ENCODE data around the gene SEPTIN8. TPM values are rescaled to one million over a fixed set of nuclear protein-coding genes. Genes with fewer than 3 reads are reported as not detected.

The SEPTIN8 gene
- total RNA-seq, 1 donor from 2014 or later: 41.2 TPM

DNA sequence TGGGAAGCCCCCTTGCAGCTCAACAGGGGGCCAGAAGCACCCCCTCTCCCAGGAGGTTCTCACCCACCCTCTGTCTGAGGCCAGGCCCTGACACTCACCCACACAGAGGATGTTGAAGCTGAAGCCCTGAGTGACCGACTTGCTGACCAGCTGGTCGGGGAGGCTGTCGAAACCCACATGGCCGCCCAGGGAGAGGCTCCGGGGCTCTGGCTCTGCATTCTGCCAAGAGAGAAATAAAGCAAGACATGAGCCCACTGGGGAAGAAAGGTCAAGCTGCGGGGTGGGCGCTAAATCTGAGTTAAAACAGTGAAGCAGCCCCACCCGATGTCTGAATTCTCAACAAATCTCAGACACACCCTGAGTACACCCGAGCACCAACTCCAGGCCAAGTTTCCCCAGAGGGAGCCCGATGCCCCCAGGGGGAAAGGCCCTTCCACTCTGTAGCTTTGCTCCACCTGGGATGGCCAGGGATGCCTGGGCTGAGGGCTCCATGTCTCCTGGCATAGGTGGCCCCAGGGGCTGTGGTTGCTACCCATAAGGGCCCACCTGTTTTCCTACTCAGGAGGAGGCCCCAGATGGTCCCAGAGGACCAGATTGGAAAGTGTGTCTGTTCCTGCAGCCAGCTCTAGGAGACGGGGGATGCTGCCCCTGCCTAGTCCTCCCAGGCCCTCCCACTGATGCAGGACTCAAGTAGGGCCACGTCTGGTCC, 11.6 kb downstream of the SEPTIN8 start:
- DNase-seq (ENCODE audit: low spot score): peak; percentile 38

DNA sequence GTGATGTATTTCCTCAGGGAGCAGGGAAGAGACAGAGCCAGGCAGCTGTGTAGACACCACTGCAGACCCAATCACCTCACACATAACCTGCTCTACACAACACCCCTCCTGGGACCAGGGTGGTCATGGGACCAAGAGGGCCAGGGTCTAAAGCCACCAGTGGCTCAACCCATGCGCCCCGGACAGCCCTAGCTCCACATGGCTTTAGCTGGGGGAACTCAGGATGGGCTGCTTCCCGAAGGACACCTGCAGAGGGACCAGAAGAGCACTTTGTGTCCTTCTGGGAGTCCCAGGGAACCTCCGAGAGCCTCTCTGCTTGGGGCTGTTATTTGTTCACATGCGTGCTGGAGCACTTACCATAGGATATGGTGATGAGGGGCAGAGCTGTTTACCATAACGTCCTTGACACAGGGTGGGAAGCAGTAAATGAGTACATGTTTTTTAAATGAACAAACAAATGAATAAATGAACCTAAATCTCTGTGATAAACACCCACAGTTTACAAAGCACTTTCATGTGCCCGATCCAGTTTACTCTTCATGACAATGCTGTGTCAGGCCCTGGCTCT, 12.3 kb downstream of the SEPTIN8 start:
- no peak for DNase-seq (ENCODE audit: low spot score)

DNA sequence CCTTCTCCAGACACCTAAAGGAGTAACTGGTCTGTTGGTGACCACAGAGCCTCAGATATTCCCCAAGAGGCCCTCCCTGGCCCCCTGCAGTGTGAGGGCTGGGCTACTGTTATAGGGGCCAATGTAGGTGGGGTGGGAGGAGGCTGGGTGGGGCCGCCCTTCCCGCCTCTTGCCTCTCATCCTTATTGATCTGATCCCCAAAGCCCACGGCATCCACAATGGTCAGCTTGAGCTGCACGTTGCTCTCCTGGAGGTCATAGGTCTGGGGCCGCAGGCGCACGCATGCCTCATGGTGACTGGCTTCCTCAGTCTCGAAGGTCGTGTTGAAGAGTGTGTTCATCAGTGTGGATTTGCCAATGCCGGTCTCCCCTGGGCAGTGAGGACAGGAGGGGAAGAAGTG, 13.0 kb downstream of the SEPTIN8 start:
- no peak for DNase-seq (ENCODE audit: low spot score)

DNA sequence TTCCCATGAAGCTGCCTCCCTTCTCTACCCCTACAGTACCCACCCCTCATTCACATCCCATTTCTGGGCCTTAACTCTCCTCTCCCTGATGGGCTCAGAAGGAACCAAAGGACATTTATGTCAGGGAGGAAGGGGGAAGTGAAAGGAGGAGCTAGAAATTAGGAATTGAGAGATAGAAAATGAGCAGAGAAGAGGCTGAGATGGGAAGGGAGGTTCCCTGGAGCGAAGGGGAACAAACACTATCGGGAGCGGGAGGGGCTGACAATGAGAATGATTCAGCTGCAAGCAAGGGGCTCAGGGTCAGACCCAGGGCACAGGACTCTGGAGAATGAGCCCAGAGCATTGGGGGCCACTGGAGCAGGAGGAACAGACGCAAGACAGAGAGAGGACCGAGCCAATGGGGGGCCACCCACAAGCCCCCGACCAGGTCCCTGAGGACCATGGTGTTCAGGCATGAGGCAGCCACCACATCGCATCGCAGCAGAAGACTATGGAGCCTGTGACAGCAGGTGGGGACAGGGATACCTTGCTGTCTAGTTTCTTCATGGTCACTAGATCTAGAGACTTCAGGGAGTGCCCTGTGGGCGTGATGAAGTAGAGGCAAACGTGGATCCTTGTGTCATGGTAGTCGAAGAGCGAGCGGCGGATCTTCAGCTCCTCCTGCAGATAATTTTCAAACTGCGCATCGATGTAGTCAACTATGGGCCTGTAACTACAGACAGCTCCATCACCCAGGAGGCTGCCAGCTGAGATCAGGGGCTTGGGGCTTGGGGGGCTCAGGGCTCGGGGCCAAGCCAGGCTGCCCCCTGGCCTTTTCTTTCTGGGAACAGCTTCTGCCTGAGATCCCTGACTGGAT, 13.6 kb downstream of the SEPTIN8 start:
- DNase-seq (ENCODE audit: low spot score): no peak

DNA sequence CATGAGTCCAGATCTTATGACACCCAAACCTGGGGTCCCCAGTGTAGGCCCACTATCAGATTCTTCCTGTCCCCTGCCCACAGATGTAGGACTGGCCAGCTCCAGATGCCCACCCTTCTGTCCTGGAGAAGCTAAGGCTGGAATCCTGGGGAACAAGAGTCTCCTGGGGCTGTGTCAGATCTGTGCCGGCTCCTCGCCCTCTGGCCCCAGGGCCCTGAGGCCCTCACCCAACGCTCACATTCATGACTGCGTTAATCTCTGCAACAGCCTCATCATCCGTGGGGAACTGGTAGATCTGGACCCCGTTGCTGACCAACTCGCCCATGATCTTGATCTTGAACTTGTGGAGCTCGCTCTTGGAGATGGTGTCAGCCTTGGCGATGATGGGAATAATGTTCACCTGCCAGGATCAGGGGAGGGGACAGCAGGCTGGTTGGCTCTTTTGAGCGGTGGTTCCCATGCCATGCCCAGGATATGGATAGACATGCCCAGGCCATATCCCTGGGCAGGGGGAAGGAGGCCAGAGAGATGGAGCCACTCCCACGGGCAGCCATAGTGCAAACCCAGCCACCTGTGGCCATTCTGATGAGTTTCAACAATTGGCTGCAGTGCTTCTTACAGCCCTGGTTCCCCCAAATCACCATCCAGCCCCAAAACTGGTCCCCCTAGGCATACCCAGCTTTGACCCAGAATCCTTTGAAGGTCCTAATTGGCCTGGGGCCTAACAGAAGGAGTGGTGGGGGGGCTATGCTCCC, 14.6 kb downstream of the SEPTIN8 start:
- DNase-seq (ENCODE audit: low spot score): no peak

DNA sequence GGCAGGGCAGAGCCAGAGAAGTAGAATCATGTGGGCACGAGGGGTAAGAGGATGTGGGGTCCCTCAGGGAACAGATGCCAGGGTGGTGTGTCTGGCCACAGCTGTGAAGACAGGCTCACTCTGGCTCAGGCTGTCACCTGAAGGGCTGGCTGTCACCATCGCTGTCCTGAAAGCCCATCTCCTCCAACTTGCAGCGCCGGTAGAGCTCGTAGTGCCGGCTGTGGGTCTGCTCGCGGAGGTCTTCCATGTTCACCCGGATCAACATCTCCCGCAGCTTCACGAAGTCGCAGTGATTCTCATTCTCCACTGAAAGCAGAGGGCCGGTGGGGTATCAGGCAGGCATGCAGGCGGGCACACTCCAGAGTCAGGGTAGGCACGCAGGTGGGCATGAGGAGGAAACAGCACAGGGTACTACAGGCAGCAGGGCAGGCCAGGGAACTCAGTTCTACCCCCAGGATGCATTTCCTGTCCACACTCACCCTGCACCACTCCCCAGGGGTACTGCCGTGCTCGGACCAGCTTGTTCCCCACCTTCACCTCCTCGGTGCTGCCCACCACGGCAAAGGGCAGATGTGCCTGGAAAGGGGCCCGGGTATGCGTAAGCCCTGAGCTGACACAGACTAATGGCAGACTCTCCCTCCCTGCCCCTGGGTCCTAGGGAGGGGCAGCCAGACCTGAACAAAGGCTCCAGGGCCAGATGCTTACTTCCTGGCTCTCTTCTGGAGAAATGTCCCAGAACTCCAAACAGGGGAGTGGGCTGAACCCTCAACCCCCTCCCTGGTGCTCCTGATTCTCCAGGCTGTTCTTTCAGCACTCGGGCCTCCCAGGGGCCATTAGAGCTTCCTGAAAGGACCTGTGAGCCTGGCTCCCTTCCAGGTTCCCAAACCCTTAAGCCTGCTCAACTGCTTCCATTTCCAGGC, 15.5 kb downstream of the SEPTIN8 start:
- no peak for DNase-seq (ENCODE audit: low spot score)

DNA sequence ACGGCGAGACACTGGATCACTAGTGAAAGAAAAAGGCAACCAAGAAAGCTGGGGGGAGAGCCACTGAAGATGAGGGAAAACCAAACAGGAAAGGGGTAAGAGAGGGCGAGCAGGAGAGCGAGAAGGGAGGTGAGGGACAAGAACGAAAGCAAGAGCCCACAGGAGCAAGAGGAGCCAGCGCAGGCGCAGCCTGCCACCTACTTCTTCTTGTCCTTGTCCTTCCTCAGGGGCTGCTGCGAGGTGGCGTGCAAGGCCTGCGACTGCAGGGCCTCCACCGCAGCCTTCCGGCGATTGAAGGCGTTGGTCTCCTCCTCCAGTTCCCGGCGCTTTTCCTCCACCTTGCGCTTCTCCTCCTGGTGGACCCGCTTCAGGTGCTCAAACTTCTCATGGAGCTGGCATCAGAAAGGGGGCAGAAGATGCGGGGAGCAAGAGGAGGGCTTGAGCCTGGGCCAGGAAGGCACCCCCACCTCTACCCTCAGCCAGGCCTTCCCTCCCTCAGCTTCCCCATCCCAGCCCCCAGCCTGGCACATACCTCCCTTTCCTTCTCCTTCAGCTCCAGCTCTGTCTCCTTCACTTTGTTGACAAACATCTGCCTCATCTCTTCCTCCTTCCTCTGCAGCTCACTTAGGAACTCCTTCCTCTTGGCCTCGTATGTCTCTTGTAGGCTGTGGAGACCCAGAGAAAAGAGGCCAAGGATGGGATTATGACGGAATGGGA, 16.3 kb downstream of the SEPTIN8 start:
- no peak for DNase-seq (ENCODE audit: low spot score)

DNA sequence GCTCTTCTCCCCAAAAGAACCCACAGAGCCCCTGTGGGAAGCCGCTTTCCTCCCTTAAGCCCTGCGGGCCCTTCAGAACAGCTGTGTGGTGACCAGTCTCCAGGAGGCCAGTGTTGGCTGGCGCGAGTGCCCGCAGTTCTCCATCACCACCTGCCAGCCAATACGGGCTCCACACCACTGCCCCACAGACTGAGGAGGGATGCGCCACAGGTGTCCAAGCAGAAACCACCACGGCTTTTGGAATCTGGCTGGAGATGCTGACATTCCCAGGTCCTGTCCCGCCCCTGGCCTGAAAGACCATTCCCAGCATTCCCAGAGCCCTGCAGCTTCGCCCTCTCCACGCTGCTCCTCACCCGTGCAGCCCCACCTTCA, 17.0 kb downstream of the SEPTIN8 start:
- no peak for DNase-seq (ENCODE audit: low spot score)

DNA sequence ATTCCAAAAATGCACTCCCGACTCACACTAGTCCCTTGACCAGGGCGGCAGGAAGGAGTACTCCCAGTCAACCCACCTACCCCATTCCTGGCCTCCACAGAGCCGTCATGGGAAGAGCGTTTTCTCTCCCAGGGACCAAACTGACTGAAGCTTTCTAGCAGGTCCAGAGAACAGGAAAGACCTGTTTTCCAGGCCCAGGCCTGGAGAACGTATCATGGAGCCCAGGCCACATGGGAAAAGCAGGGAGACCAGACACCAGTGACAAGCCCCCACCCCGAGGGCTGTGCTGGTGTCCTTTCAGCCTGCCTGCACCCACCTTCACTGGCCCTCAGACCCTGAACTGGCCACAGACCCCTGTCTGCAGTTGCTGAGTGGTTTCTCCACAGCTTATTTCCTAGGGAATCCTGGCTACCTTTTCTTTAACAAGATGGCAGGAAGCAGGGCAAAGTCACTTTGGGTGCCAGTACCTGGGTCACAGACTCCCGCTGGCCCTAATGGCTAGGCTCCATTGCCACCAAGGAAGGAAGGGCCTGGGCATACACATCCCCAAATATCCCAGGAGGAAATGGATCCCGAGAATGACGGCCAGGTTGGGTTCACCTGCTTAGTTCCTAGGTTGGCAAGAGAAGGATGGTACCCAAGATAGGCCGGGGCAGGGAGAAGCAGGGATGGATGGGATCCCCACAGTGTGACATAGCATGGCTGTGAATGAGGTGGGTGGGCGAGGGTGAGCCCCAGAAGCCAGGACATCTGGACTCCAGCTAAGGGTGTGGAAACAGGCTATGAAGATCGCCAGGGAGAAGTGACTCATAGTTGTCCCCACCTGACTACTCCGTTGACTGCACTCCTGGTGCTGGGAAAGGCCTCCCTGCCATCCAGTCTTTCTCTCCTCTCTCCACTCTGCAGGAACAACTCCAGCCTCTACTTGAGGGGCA, 17.7 kb downstream of the SEPTIN8 start:
- no peak for DNase-seq (ENCODE audit: low spot score)

DNA sequence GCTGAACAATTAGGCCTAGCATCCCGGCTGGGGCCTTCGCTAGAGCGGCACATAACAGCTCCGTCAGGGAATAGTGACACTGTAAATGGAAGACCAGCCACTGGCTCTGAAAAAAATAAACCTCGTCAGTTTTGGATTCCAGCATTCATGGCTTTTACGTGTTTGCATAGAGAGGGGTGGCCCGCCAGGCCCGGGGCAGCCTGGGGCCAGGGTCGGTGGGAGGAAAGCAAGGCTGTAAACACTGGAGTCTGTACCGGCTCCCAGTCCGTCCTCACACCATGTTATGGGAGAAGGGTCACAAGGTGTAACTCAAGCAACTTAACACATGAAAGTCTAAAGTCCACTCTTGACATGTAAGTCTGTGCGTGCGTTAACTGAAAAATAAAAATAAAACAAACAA, 18.6 kb downstream of the SEPTIN8 start:
- DNase-seq (ENCODE audit: low spot score): no peak

DNA sequence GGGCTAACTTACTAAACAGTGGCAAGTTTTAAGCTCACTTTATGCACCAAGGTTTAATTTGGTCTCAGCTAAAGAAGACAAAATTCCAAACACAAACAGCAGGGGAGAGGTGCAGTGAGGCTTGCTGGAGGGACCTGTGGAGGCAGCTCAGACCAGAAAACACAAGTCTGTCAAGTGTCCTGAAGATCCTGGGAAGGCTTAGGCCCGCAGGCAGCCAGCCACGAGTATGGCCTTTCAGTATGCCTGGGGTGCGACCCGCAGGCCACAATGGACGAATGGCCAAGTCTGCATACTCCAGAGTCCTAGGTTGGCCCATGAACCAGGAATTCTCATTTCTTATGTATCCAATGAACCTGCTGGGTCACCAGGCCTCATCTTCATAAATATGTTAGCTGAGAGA, 20.5 kb downstream of the SEPTIN8 start:
- DNase-seq (ENCODE audit: low spot score): no peak

DNA sequence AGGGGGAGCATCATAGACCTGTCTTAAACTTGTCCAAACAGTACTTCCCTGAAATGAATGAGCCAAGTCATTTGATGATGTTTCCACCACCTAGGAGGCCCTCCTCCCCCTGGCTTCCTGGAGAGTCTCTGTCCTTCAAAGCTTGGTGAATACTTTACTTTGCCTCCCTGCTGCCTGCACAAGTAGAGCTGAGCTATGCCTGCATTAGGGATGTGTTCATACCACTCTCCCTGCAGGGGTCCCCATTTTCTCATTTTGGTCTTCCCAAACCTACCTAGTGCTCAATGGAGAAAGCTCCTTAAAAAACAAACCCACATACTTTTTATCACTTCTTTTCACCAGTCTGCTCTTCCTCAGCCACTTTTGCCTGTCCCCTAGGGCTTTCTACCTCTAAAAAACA, 22.1 kb downstream of the SEPTIN8 start:
- DNase-seq (ENCODE audit: low spot score): peak; percentile 50

DNA sequence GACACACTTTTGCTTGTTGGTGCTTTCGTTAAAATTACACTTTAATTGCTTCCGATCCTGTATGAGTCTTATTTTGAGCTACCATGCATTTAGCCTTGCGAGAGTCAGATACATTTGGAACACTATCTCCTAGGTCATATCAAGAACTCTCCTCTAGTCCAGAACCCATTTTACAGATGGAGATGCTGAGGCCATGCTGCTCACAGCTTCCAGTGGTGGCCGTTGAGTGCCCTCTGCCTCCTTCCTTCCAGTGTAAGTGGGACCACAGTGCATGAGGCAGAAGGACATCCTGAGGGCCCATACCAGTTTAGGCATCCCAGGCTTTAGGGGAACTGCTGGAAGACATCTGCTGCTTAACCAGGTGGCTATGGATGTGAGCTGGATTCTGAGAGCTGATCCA, 22.9 kb downstream of the SEPTIN8 start:
- no peak for DNase-seq (ENCODE audit: low spot score)

DNA sequence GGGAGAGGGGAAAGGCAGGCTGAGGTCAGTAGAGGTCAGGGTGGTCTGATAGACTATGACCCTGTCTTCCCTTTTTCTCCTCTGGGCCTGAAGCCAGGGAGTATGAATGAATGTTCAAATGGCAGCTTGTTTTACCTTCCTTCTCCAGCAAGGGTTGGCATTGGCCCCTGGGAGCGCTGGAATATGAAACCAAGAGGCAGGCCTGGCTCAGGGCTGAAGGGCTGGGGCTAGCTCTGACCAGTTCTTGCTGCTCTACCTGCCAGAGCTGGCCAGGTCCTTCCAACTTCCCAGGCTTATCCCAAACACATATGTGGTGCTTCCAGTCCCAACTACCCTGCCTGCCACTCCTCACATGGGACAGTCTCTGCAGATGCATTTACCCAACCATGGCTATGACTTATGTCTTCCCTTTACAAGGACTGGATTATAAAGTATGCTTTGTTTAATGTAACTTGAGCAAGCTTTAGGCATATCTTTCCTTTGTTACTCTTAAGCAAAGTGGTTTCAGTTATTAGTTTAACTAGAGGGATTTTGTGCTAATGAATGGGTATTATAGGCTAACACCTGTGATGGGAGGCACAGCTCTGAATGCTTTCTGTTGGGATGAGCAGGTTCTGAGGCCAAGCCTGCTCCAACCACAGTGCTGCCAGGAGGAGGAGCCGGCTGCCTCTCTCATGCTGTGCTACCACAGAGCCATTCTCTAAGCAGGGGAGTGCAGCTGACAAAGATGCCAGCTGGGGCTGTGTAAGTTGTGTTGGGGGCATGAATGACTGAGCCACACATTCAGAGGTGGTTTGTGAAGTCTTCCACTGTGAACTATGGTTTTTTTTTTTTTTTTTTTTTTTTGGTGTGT, 23.7 kb downstream of the SEPTIN8 start:
- DNase-seq (ENCODE audit: low spot score): no peak

DNA sequence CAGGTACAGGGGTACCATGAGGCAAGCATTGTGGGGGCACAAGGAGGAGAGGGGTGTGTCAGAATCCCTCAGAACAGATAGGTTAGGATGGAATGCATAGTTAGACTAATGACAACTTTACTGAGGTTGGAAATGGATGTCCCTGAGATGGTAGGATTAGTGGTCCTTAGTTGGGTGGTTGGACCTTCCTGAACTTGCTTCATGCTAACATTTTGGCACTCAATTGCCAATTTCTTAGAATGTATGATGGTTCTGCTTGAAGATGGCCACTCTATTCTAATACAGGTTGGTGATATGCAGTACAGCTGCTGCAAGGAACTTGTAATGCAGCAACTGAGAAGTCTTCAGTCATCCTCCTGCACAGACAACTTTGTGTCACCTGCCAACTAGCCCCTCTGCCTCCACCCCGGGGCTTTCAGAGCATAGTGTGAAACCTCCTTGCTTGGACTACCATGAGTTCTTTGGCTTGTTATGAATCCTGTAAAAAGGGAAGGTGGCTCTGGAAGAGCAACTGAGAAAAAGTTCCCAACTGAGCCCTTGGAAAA, 24.4 kb downstream of the SEPTIN8 start:
- DNase-seq (ENCODE audit: low spot score): no peak

DNA sequence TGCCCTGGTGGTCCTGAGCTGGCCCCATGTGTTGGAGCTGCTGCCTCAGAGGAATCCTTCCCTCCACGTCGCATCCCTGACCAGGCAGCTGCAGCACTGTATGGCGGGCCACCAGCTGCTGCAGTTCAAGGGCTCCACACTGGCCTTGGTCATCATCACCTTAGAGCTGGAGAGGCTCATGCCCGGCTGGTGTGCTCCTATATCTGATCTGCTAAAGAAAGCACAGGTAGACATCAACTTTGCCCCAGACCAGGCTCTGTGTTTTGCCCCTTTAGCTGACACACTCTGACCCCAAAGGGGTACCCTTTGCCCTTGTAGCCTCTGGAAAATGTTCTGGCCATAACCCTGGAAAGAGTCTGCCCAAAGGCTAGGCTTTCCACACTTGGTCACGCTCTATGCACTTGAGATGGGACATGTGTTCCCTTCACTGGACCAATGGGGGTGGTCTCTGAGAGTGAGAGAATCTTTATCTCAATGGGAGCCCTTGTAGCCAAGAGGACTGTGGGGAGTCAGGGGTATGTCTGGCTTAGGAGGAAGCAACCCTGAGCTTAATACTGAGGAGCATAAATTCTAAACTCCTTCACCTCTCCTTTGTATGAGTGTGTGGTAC, 25.0 kb downstream of the SEPTIN8 start:
- DNase-seq (ENCODE audit: low spot score): no peak

DNA sequence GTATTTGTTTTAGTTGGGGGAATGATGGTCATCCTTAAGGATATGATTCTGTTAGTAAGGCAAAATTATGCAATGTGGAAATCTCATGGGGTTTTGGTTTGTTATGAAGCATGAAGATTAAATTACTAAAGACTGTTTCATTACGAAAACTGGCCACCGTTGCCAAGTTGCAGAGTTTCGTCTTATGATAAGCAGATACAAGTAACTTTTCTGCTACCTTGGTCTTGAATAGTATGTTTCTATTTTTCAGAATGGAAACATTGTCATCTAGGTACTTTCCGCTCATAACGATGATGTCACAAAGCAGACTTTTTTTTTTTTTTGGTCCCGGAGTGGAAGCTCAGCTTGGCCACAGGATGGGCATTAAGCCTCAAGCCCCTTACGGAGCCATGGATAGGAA, 25.6 kb downstream of the SEPTIN8 start:
- DNase-seq (ENCODE audit: low spot score): no peak

Measured in umbilical cord (tissue), 2 donors.